WTC11 (cell line): ENCODE measurements around the gene FUT7.

Experiments used
- CTCF ChIP-seq: fragments of 200-600 bp; IDR thresholded peaks from 2 replicates; pipeline ENCODE4 v1.8.0; 2022; ENCODE audit warnings: antibody characterized with exemption
- E2F4 ChIP-seq: sonication (generic); formaldehyde crosslinking; IDR thresholded peaks from 2 replicates; pipeline ENCODE4 v1.8.1; 2022; ENCODE audit warnings: low read depth, mild to moderate bottlenecking, moderate library complexity, missing genetic modification reagents, borderline replicate concordance
- E2F5 ChIP-seq: sonication (generic); formaldehyde crosslinking; IDR thresholded peaks from 2 replicates; pipeline ENCODE4 v1.8.1; 2022; ENCODE audit warnings: mild to moderate bottlenecking, moderate library complexity, missing genetic modification reagents
- ELF4 ChIP-seq: sonication (generic); formaldehyde crosslinking; IDR thresholded peaks from 2 replicates; pipeline ENCODE4 v1.8.1; 2022; ENCODE audit warnings: low read depth, mild to moderate bottlenecking, moderate library complexity, missing genetic modification reagents
- ETV6 ChIP-seq: sonication (generic); formaldehyde crosslinking; IDR thresholded peaks from 2 replicates; pipeline ENCODE4 v1.8.1; 2022; ENCODE audit warnings: mild to moderate bottlenecking, missing genetic modification reagents
- MAX ChIP-seq: sonication (generic); formaldehyde crosslinking; IDR thresholded peaks from 2 replicates; pipeline ENCODE4 v1.8.0; 2022; ENCODE audit warnings: mild to moderate bottlenecking, missing genetic modification reagents
- NR3C1 ChIP-seq: sonication (generic); formaldehyde crosslinking; conservative IDR thresholded peaks from 2 replicates; pipeline ENCODE4 v1.8.1; 2023; ENCODE audit warnings: low read depth, mild to moderate bottlenecking, missing genetic modification reagents
- STAT6 ChIP-seq: sonication (generic); formaldehyde crosslinking; conservative IDR thresholded peaks from 2 replicates; pipeline ENCODE4 v1.8.1; 2023; ENCODE audit warnings: mild to moderate bottlenecking, low read depth, missing genetic modification reagents, moderate library complexity
- ZBTB43 ChIP-seq: sonication (generic); formaldehyde crosslinking; IDR thresholded peaks from 2 replicates; pipeline ENCODE4 v1.8.1; 2023; ENCODE audit warnings: mild to moderate bottlenecking, missing genetic modification reagents
- ZSCAN18 ChIP-seq: fragments of 250-450 bp; sonication (Bioruptor Pico); IDR thresholded peaks from 2 replicates; pipeline ENCODE4 v2.1.2; 2022; ENCODE audit warnings: mild to moderate bottlenecking, moderate library complexity

GRCh38 chr9:137001857-137002645 is 29.8 kb downstream of the FUT7 start:
- TF ChIP-seq ZSCAN18 (CRISPR knock-in tag) (no peak), E2F4 (no peak), NR3C1 (CRISPR knock-in tag) (no peak), MAX (CRISPR knock-in tag) (no peak), ETV6 (no peak), CTCF (no peak), ELF4 (CRISPR knock-in tag) (no peak), ZBTB43 (CRISPR knock-in tag) (no peak), STAT6 (CRISPR knock-in tag) (no peak), E2F5 (CRISPR knock-in tag) (no peak)
